ENCODE measurements around the gene MYRFL.

- TF ChIP-seq CTCF (IDR thresholded peaks at IDR 0.05; ENCODE audit: poor library complexity, severe bottlenecking), result no peak
- TF ChIP-seq EZH2 (IDR thresholded peaks at IDR 0.05; ENCODE audit: borderline replicate concordance, insufficient read depth, low read length, poor library complexity, severe bottlenecking), result no peak
Measured at GRCh38 chr12:69981881-69982475, 157.0 kb downstream of the MYRFL start.
